ENCODE data around the gene USP6NL.

The USP6NL gene

GRCh38 chr10:11548065-11548767 is 63.2 kb downstream of the USP6NL start:
- DNase-seq: no peak

GRCh38 chr10:11546581-11546980 is 64.9 kb downstream of the USP6NL start:
- no peak for DNase-seq

GRCh38 chr10:11541296-11541695 is 70.2 kb downstream of the USP6NL start:
- DNase-seq: no peak

GRCh38 chr10:11539191-11539868 is 72.1 kb downstream of the USP6NL start:
- no peak for DNase-seq

- no peak for DNase-seq
These were observed 72.6 kb downstream of the USP6NL start for GRCh38 chr10:11538834-11539190.

GRCh38 chr10:11536228-11536627 is 75.2 kb downstream of the USP6NL start:
- DNase-seq: no peak

- DNase-seq: no peak
These were observed 76.0 kb downstream of the USP6NL start for GRCh38 chr10:11535346-11535959.

- DNase-seq: no peak
These were observed 78.1 kb downstream of the USP6NL start for GRCh38 chr10:11533328-11533781.

- DNase-seq: no peak
These were observed 79.1 kb downstream of the USP6NL start for GRCh38 chr10:11532306-11532705.

- DNase-seq: no peak
These were observed 80.6 kb downstream of the USP6NL start for GRCh38 chr10:11530806-11531205.

- DNase-seq: no peak
These were observed 82.1 kb downstream of the USP6NL start for GRCh38 chr10:11529276-11529903.

GRCh38 chr10:11528286-11528685 is 83.2 kb downstream of the USP6NL start:
- DNase-seq: no peak

GRCh38 chr10:11527691-11528255 is 83.7 kb downstream of the USP6NL start:
- DNase-seq: no peak

GRCh38 chr10:11527068-11527467 is 84.4 kb downstream of the USP6NL start:
- DNase-seq: no peak

- DNase-seq: no peak
These were observed 85.9 kb downstream of the USP6NL start for GRCh38 chr10:11525503-11525902.

GRCh38 chr10:11522821-11523245 is 88.6 kb downstream of the USP6NL start:
- DNase-seq: no peak

GRCh38 chr10:11521860-11522259 is 89.6 kb downstream of the USP6NL start:
- no peak for DNase-seq

GRCh38 chr10:11520892-11521291 is 90.6 kb downstream of the USP6NL start:
- no peak for DNase-seq

- no peak for DNase-seq
These were observed 94.3 kb downstream of the USP6NL start for GRCh38 chr10:11517150-11517549.

GRCh38 chr10:11516431-11516746 is 95.1 kb downstream of the USP6NL start:
- DNase-seq: no peak

GRCh38 chr10:11515596-11516430 is 95.6 kb downstream of the USP6NL start:
- DNase-seq: peak; percentile 24

GRCh38 chr10:11513727-11514126 is 97.7 kb downstream of the USP6NL start:
- DNase-seq: no peak

- no peak for DNase-seq
These were observed 98.9 kb downstream of the USP6NL start for GRCh38 chr10:11512596-11512995.
